ENCODE data around the gene EBF3. TPM values are rescaled to one million over a fixed set of nuclear protein-coding genes. Genes with fewer than 3 reads are reported as not detected.

The EBF3 gene
- total RNA-seq, 1 experiment from 2014 or later: not detected

DNA sequence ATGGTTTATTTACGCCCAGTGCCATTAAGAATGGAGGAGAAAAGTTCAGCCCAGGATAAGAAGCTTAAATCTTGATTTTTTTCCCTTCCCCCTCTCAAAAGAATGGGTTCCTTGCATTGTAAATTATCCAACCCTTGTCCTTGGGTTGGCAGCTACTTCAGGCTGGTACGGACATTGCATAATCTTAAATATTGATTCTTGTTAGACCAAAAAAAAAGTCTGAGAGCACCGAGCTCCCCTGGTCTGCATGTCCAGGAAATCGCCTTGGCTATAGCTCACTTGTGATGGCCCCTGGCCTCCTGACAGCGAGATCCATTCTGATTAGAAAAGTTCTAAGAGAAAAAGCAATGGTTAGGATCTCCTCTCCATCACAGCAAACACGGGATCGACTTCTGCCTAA is 151.7 kb downstream of the EBF3 start:
- no peaks in the 10 kb centered on the region for H3K27me3 Mint-ChIP-seq (ENCODE audit: insufficient read depth, unreplicated experiment)
- no peak for DNase-seq (ENCODE audit: unreplicated experiment)
- no peaks in the 10 kb centered on the region for H3K36me3 Mint-ChIP-seq (ENCODE audit: insufficient read depth, unreplicated experiment)
- TF ChIP-seq, protein P1, sequence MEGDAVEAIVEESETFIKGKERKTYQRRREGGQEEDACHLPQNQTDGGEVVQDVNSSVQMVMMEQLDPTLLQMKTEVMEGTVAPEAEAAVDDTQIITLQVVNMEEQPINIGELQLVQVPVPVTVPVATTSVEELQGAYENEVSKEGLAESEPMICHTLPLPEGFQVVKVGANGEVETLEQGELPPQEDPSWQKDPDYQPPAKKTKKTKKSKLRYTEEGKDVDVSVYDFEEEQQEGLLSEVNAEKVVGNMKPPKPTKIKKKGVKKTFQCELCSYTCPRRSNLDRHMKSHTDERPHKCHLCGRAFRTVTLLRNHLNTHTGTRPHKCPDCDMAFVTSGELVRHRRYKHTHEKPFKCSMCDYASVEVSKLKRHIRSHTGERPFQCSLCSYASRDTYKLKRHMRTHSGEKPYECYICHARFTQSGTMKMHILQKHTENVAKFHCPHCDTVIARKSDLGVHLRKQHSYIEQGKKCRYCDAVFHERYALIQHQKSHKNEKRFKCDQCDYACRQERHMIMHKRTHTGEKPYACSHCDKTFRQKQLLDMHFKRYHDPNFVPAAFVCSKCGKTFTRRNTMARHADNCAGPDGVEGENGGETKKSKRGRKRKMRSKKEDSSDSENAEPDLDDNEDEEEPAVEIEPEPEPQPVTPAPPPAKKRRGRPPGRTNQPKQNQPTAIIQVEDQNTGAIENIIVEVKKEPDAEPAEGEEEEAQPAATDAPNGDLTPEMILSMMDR (IDR thresholded peaks at IDR 0.05; ENCODE audit: unreplicated experiment): no peak
- no TSS peak for BruUV-seq (replicated peaks)
- peaks cover 7% of the 10 kb centered on the region for H3K4me1 Mint-ChIP-seq (ENCODE audit: insufficient read depth, unreplicated experiment)
- POLR2A ChIA-PET: no interaction called here
- no peak overlapping the region for H3K27ac Mint-ChIP-seq (ENCODE audit: low read depth, unreplicated experiment)
- H3K4me3 Mint-ChIP-seq (ENCODE audit: unreplicated experiment): no peak overlapping the region
- intact Hi-C loops (cut with micrococcal nuclease): no loop called here
- H3K9me3 Mint-ChIP-seq (ENCODE audit: unreplicated experiment): no peaks in the 10 kb centered on the region
- CTCF ChIA-PET: interaction anchor here (0.6 kb wide), 1 partner anchor 1602 kb away, joined by 3 read pairs; no protein-coding TSS in a partner anchor

DNA sequence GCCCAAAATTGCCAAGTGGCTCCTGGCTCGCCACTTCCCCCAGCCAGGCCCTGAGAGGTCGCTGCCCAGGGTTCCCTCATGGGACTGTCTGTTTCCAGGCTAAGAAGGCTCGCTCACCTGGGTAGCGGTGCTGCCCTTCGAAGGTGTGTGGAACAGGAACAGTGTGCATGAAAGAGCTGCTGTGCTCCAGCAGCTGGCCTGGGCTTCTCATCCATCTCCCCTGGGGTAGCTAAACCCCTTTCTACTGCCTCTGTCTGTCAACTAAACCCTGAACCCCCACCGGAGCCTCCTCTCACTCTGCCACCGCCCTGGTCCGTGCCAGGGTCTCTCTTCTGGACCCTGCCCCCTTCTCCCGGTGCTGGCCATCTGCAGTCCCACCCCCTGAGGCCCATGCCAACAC is 152.9 kb downstream of the EBF3 start:
- ChIA-PET CTCF (no interaction called here), POLR2A (no interaction called here)
- Mint-ChIP-seq H3K27me3 (ENCODE audit: insufficient read depth, unreplicated experiment) (no peaks in the 10 kb centered on the region), H3K27ac (ENCODE audit: low read depth, unreplicated experiment) (no peak overlapping the region), H3K4me3 (ENCODE audit: unreplicated experiment) (no peak overlapping the region), H3K4me1 (ENCODE audit: insufficient read depth, unreplicated experiment) (peaks cover 7% of the 10 kb centered on the region), H3K9me3 (ENCODE audit: unreplicated experiment) (peaks cover 10% of the 10 kb centered on the region), H3K36me3 (ENCODE audit: insufficient read depth, unreplicated experiment) (no peaks in the 10 kb centered on the region)
- DNase-seq (ENCODE audit: unreplicated experiment): no peak
- TF ChIP-seq, protein P1 (IDR thresholded peaks at IDR 0.05; ENCODE audit: unreplicated experiment): no peak
- no TSS peak for BruUV-seq (replicated peaks)
- intact Hi-C loops (cut with micrococcal nuclease): no loop called here

DNA sequence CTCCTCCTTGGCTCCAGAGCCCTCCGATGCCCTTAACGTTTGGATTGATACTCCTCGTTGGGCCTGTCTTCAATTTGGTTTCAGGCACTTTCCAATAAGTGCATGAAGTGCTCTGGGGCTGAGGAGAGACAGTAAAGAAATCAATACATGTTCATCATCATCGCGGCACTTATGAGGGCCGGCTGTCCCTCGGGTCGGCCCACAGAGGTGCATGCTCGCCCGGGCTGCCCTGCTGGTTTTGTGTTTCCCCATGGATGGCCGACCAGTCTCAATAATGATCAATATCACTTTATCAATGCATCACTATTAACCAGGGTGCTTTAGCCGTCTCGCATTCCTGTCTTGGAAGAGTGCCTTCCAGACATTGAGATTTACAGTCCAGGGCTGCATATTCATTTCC is 154.2 kb downstream of the EBF3 start:
- Mint-ChIP-seq H3K4me3 (ENCODE audit: unreplicated experiment) (no peak overlapping the region), H3K9me3 (ENCODE audit: unreplicated experiment) (peaks cover 10% of the 10 kb centered on the region), H3K36me3 (ENCODE audit: insufficient read depth, unreplicated experiment) (no peaks in the 10 kb centered on the region), H3K4me1 (ENCODE audit: insufficient read depth, unreplicated experiment) (peaks cover under 1% of the 10 kb centered on the region), H3K27ac (ENCODE audit: low read depth, unreplicated experiment) (no peak overlapping the region), H3K27me3 (ENCODE audit: insufficient read depth, unreplicated experiment) (no peaks in the 10 kb centered on the region)
- no TSS peak for BruUV-seq (replicated peaks)
- TF ChIP-seq, protein P1 (IDR thresholded peaks at IDR 0.05; ENCODE audit: unreplicated experiment): no peak
- intact Hi-C loops (cut with micrococcal nuclease): no loop called here
- no peak for DNase-seq (ENCODE audit: unreplicated experiment)
- ChIA-PET POLR2A (no interaction called here), CTCF (interaction anchor here (0.6 kb wide), 1 partner anchor 66 kb away, joined by 3 read pairs; no protein-coding TSS in a partner anchor)

DNA sequence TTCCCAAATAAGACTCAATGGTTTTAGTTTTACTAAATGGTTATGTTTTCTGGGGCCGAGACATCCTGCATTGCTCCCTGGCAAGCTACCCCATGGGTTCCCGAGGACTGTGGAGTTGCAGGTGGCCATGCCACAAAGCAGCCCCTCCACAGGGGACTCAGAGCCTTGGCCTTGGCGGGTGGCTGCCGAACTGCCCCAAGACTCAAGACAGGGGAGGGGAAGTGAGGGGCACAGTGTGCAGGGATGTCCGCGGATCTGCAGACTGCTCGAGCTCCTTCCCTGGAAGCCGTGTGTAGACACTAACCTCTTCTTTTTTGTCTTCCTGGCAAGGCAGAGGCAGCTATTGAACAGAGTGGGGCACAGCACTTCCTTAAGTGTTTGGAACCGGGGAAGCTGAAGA is 154.6 kb downstream of the EBF3 start:
- Mint-ChIP-seq H3K4me1 (ENCODE audit: insufficient read depth, unreplicated experiment) (no peaks in the 10 kb centered on the region), H3K27ac (ENCODE audit: low read depth, unreplicated experiment) (no peak overlapping the region), H3K36me3 (ENCODE audit: insufficient read depth, unreplicated experiment) (no peaks in the 10 kb centered on the region), H3K4me3 (ENCODE audit: unreplicated experiment) (no peak overlapping the region), H3K27me3 (ENCODE audit: insufficient read depth, unreplicated experiment) (no peaks in the 10 kb centered on the region), H3K9me3 (ENCODE audit: unreplicated experiment) (peaks cover 10% of the 10 kb centered on the region)
- no peak for DNase-seq (ENCODE audit: unreplicated experiment)
- TF ChIP-seq, protein P1 (IDR thresholded peaks at IDR 0.05; ENCODE audit: unreplicated experiment): no peak
- ChIA-PET CTCF (interaction anchor here (0.6 kb wide), 1 partner anchor 66 kb away, joined by 3 read pairs; no protein-coding TSS in a partner anchor), POLR2A (no interaction called here)
- intact Hi-C loops (cut with micrococcal nuclease): no loop called here
- BruUV-seq (replicated peaks): no TSS peak
